AG09309 (cell line): ENCODE measurements around the gene SLC26A5.

Source experiments
- DNase-seq: peaks from one replicate; pipeline ENCODE4 v3.0.0-alpha.2; 2010; ENCODE audit warnings: low read depth
- H3K4me3 ChIP-seq: 2 replicates; pipeline ENCODE4 v1.5.1; 2011; ENCODE audit warnings: mild to moderate bottlenecking, low read depth, low read length, moderate library complexity; ENCODE audit not compliant: control insufficient read depth
- TF ChIP-seq, protein P1 (sequence below): IDR thresholded peaks from 2 replicates; pipeline ENCODE4 v1.5.1; 2011; ENCODE audit warnings: mild to moderate bottlenecking, low read depth, low read length, inconsistent platforms; ENCODE audit not compliant: insufficient read depth, control insufficient read depth; ENCODE audit errors: missing control alignments

The SLC26A5 gene

DNA sequence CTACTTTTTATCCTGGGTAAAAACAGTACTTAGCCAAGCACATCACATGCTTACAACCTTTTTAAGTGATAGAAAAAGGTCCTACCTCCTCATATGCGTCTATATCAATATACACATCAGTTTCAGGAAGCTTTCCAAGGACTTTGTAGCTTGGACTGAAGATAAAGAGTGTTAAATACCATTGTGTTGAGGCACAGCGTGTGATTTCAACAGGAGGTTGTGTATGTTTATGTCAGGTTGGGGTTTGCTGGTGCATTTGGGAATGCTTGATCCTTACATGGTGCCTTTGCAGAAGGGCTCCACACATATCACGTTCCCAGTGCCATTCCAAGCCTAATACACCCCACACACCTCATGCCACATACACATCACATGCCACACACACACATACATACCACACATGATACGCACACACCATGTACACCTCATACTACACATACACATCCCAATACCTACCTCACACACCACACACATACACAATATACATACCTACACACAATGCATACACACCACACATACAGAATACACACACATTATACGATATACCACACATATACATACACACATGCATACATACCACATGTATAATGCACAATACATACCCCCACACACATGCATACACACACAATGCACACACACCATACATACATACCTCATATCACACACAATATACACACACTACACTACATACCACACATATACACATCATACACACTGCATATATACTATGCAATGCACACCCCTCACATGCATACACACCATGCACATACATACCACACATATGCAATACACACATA lies 65.4 kb downstream of the SLC26A5 start:
- TF ChIP-seq, protein P1, sequence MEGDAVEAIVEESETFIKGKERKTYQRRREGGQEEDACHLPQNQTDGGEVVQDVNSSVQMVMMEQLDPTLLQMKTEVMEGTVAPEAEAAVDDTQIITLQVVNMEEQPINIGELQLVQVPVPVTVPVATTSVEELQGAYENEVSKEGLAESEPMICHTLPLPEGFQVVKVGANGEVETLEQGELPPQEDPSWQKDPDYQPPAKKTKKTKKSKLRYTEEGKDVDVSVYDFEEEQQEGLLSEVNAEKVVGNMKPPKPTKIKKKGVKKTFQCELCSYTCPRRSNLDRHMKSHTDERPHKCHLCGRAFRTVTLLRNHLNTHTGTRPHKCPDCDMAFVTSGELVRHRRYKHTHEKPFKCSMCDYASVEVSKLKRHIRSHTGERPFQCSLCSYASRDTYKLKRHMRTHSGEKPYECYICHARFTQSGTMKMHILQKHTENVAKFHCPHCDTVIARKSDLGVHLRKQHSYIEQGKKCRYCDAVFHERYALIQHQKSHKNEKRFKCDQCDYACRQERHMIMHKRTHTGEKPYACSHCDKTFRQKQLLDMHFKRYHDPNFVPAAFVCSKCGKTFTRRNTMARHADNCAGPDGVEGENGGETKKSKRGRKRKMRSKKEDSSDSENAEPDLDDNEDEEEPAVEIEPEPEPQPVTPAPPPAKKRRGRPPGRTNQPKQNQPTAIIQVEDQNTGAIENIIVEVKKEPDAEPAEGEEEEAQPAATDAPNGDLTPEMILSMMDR = no peak
- DNase-seq = no peak
- H3K4me3 ChIP-seq = no peak overlapping the region

DNA sequence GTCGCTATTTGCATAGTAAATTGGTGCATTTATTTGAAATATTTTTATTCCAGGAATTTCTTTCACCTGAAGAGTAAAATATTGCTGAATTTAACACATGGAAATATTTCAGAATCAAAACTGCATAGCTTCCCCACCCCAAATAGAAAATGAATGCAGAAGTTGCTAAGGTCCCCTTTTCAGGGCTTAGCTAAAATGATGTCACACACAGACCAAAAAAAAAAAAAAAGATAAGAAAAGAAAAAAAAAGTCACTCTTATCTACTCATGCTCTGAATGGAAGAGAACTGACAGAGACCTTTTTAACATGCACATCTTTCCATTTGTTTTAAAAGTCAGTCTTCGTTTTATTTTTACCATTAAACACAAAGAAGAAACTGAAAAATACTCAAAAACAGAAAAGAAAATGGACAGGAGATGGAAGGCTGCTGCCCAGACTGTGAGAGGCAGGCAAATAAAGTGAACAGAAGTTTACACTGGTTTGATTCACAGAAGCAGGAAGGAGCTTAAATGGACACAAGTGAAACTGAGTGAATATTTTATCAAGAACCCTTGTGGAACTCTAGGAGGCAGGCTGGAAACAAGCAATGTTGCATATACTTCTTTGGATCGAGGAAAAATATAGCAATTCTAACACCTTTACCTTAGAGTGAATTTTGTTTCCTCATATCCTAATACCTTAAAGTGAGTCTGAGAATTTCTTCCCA lies 66.6 kb downstream of the SLC26A5 start:
- TF ChIP-seq, protein P1 = no peak
- DNase-seq = no peak
- no peak overlapping the region for H3K4me3 ChIP-seq

DNA sequence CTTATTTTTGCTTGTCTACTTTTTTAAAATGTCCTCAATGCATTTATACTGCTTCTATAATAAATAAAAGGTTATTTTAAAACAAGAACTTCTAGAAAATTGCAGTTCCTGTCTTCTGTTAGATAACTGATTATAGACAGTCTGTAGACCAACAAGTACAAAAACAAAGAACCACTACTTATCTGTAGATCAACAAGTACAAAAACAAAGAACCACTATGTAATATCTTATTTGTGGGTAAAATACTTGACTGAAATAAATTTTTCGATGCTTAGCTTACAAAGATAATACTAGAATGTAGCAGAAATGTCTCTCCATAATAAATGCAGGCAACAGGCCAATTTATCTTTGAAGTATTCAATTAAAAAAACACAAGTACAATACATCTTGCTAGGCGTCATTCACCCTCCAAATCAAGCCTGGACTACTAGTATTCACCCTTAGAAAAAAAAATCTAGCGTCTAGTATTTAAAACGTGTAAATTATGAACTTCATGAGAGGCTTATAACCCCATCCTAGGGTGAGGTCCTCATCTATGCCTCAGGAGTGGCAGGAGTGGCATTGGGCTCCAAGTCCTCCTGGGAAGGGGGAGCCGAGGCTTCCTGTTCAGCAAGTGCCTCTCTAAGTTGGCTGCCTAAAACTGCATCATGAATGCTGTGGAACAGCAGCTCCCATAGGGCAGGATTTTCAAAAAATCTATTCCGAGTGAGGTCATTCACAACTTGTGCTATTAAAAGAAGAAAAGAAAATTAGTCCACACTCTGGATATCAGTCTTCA lies 72.0 kb downstream of the SLC26A5 start:
- H3K4me3 ChIP-seq = no peak overlapping the region
- TF ChIP-seq, protein P1 = no peak
- DNase-seq = no peak

DNA sequence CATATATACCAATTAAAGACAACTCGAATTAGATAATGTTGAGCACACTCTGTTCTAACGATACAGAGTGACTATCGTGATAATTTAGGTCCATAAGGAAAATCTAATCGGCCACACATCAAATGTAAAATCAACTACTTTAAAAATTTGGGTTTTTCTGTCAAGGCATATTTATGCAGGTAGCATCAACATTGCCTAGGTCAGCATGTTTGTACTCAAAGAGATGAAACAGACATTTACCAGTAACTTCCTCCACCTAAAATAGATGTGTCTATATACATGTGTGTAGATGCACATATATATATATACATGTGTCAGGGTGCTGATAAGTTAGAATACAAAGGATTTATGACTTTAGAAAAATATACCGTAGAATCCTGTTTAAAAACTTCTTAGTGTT lies 76.6 kb downstream of the SLC26A5 start:
- TF ChIP-seq, protein P1 = no peak
- no peak overlapping the region for H3K4me3 ChIP-seq

DNA sequence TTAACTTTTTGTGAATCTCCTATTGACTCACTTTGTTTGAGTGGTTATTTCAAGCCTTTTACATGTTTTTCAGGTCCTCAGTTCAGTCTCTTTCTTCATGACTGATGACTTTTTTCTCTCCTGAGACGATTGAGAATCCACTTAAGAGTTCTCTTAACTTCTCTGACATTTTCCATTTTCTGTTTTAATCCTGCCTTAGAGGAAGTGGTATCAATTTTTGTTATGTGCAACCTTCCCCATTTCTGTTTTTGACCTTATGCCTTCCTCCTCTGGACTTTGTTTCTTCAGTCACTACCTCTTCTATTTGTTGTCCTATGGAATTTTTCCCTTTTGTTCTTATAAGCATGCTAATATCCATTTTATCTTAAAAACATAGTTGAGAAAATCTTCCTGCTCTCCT lies 96.2 kb downstream of the SLC26A5 start:
- DNase-seq = no peak
- TF ChIP-seq, protein P1 = no peak
- H3K4me3 ChIP-seq = no peak overlapping the region

More for the DNA sequence above, 76.6 kb downstream of the SLC26A5 start:
- DNase-seq = no peak

DNA sequence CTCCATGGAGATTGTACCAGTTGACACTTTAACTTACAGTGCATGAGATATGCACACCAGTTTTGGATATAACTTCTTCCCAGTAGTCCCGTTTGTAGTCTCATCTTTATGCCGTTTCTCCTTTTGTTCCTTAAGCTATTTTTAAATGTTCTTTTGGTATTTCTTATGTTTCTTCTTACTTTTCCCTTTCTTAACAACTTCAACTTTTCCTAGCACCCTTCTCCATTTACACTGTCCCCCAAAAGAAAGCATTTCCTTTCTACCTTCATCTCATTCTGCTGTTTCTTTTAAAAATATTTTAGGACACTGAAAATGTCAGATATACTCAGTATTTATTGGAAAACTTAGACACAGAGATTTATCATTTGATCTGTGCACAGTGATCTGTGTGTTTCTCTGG lies 97.0 kb downstream of the SLC26A5 start:
- no peak for DNase-seq
- H3K4me3 ChIP-seq = peak overlapping the region; percentile 78; the same call in 1 of the 2 replicates
- TF ChIP-seq, protein P1 = no peak
